Brain microvascular endothelial cell (primary cell): ENCODE measurements around the gene DMRT1.

Experiments used
- DNase-seq: peaks from one replicate; pipeline ENCODE4 v3.0.0-alpha.2; 2020
- H3K27ac ChIP-seq: fragments of 250-450 bp; sonication (Bioruptor Pico); 2 replicates; pipeline ENCODE4 v1.5.1; 2020; ENCODE audit warnings: mild to moderate bottlenecking, moderate library complexity
- H3K27me3 ChIP-seq: fragments of 250-450 bp; sonication (Bioruptor Pico); replicated peaks from 2 replicates; pipeline ENCODE4 v1.5.1; 2020; ENCODE audit warnings: mild to moderate bottlenecking
- H3K36me3 ChIP-seq: fragments of 250-450 bp; sonication (Bioruptor Pico); replicated peaks from 2 replicates; pipeline ENCODE4 v1.5.1; 2020; ENCODE audit warnings: mild to moderate bottlenecking
- H3K4me3 ChIP-seq: 2 replicates; pipeline ENCODE4 v1.5.1; 2011; ENCODE audit warnings: low read depth, mild to moderate bottlenecking, control low read depth, low read length, moderate library complexity
- CTCF ChIP-seq: IDR thresholded peaks from 2 replicates; pipeline ENCODE4 v1.5.1; 2011; ENCODE audit warnings: low read depth, mild to moderate bottlenecking, moderate library complexity, low read length, control low read depth, inconsistent platforms; ENCODE audit errors: missing control alignments
- in situ Hi-C: cut with HindIII; loops from 2 replicates; pipeline ENCODE4 v1.10.0; 2017; ENCODE audit warnings: low sequenced_read_pairs, low pct_ligation_motif_present

Gene DMRT1

GRCh38 chr9:818958-819357 is 22.5 kb upstream of the DMRT1 start:
- H3K36me3 ChIP-seq, result no peaks in the 10 kb centered on the region
- TF ChIP-seq CTCF, result no peak
- H3K4me3 ChIP-seq, result no peak overlapping the region
- in situ Hi-C loops, result no loop called here
- no peak for DNase-seq
- H3K27ac ChIP-seq, result no peak overlapping the region
- no peaks in the 10 kb centered on the region for H3K27me3 ChIP-seq

- Histone ChIP-seq H3K27ac (no peak overlapping the region), H3K4me3 (no peak overlapping the region), H3K27me3 (no peaks in the 10 kb centered on the region), H3K36me3 (no peaks in the 10 kb centered on the region)
- in situ Hi-C loops, result no loop called here
- DNase-seq, result no peak
- no peak for TF ChIP-seq CTCF
Measured at GRCh38 chr9:826500-827280, 14.8 kb upstream of the DMRT1 start.

- in situ Hi-C loops, result no loop called here
- no peak for TF ChIP-seq CTCF
Measured at GRCh38 chr9:840343-840742, 1.2 kb upstream of the DMRT1 start.

GRCh38 chr9:842635-843426 is 1.3 kb downstream of the DMRT1 start:
- in situ Hi-C loops, result no loop called here
- H3K4me3 ChIP-seq, result no peak overlapping the region
- no peak for TF ChIP-seq CTCF
- DNase-seq, result no peak
- H3K36me3 ChIP-seq, result no peaks in the 10 kb centered on the region
- H3K27me3 ChIP-seq, result peaks cover 42% of the 10 kb centered on the region
- no peak overlapping the region for H3K27ac ChIP-seq

More at GRCh38 chr9:840343-840742, 1.2 kb upstream of the DMRT1 start:
- no peak overlapping the region for H3K27ac ChIP-seq
- no peaks in the 10 kb centered on the region for H3K36me3 ChIP-seq
- no peak for DNase-seq
- H3K27me3 ChIP-seq, result peaks cover 42% of the 10 kb centered on the region
- no peak overlapping the region for H3K4me3 ChIP-seq

GRCh38 chr9:843427-843785 is 1.9 kb downstream of the DMRT1 start:
- peaks cover 42% of the 10 kb centered on the region for H3K27me3 ChIP-seq
- DNase-seq, result no peak
- H3K4me3 ChIP-seq, result no peak overlapping the region
- H3K36me3 ChIP-seq, result no peaks in the 10 kb centered on the region
- in situ Hi-C loops, result no loop called here
- TF ChIP-seq CTCF, result no peak
- H3K27ac ChIP-seq, result no peak overlapping the region
